HepG2 (cell line): ENCODE data around the gene TMEM220. TPM values are rescaled to one million over a fixed set of nuclear protein-coding genes. Genes with fewer than 3 reads are reported as not detected.

Experiments used
- ERF ChIP-seq: IDR thresholded peaks from 2 replicates; pipeline ENCODE4 v1.6.1; 2018; ENCODE audit warnings: missing biosample characterization, missing genetic modification reagents
- FOXA1 ChIP-seq, 2 experiments: fragments of 450-650 bp in 1 of 2; sonication (generic) in 1 of 2; formaldehyde crosslinking in 1 of 2; IDR thresholded peaks; 2 replicates each; pipeline versions ENCODE4 v1.4.0 to v1.6.1; 2016 to 2020; ENCODE audit warnings: missing genetic modification reagents in 1 of 2
- JUNB ChIP-seq: sonication (generic); formaldehyde crosslinking; IDR thresholded peaks from 2 replicates; pipeline ENCODE4 v1.8.0; 2022; ENCODE audit warnings: missing genetic modification reagents, mild to moderate bottlenecking, borderline replicate concordance
- MED8 ChIP-seq: sonication (generic); formaldehyde crosslinking; IDR thresholded peaks from 2 replicates; pipeline ENCODE4 v1.8.1; 2023; ENCODE audit warnings: mild to moderate bottlenecking, missing genetic modification reagents; ENCODE audit not compliant: insufficient replicate concordance
- MEIS2 ChIP-seq: sonication (generic); formaldehyde crosslinking; IDR thresholded peaks from 2 replicates; pipeline ENCODE4 v1.9.0; 2021; ENCODE audit warnings: mild to moderate bottlenecking, missing genetic modification reagents
- MTF2 ChIP-seq: sonication (generic); formaldehyde crosslinking; IDR thresholded peaks from 2 replicates; pipeline ENCODE4 v1.5.0; 2020; ENCODE audit warnings: missing genetic modification reagents, borderline replicate concordance
- RFX1 ChIP-seq: fragments of 450-650 bp; IDR thresholded peaks from 2 replicates; pipeline ENCODE4 v1.6.1; 2017
- ZNF136 ChIP-seq: sonication (generic); formaldehyde crosslinking; IDR thresholded peaks from 2 replicates; pipeline ENCODE4 v1.8.1; 2022; ENCODE audit warnings: low read depth, mild to moderate bottlenecking, moderate library complexity, missing genetic modification reagents
- ZNF274 ChIP-seq: sonication (generic); formaldehyde crosslinking; IDR thresholded peaks from 2 replicates; pipeline ENCODE4 v1.5.1; 2020; ENCODE audit warnings: mild to moderate bottlenecking, missing genetic modification reagents
- ZNF44 ChIP-seq: sonication (generic); formaldehyde crosslinking; IDR thresholded peaks from 2 replicates; pipeline ENCODE4 v1.5.1; 2020; ENCODE audit warnings: mild to moderate bottlenecking, missing genetic modification reagents
- ZNF766 ChIP-seq: sonication (generic); formaldehyde crosslinking; IDR thresholded peaks from 2 replicates; pipeline ENCODE4 v1.5.0; 2020; ENCODE audit warnings: missing genetic modification reagents, borderline replicate concordance
- ZSCAN20 ChIP-seq: sonication (generic); formaldehyde crosslinking; IDR thresholded peaks from 2 replicates; pipeline ENCODE4 v1.4.0; 2020; ENCODE audit warnings: missing genetic modification reagents, mild to moderate bottlenecking, borderline replicate concordance
- polyA plus RNA-seq, 8 experiments: library from polyadenylated mRNA; depleted of rRNA in 3 of 8; stranded (reverse) in 7 of 8; unstranded in 1 of 8; fragments of >200 nt; fragmentation: Illumina TruSeq in 4 of 8; extraction: Trizol in 4 of 8; gene quantifications; 2 replicates each; pipeline versions ENCODE4 v1.2.1 to v1.2.3, GENCODE V29; 2011 to 2016; ENCODE audit warnings: low read depth in 4 of 8, missing spikeins in 1 of 8, mixed read lengths in 1 of 8; ENCODE audit not compliant: insufficient read depth in 1 of 8
- total RNA-seq, 5 experiments: library from RNA; depleted of rRNA; stranded (reverse); fragments of >200 nt; fragmentation: Illumina TruSeq; extraction: Trizol; gene quantifications; 2 replicates each; pipeline ENCODE4 v1.2.3, GENCODE V29; 2016; ENCODE audit warnings: low read depth in 1 of 5
- TF ChIP-seq, protein P1 (sequence below): sonication (generic); formaldehyde crosslinking; IDR thresholded peaks from 2 replicates; pipeline ENCODE4 v1.8.1; 2022; ENCODE audit warnings: low read depth, mild to moderate bottlenecking, missing genetic modification reagents
- TF ChIP-seq, protein P2 (sequence below): conservative IDR thresholded peaks from 2 replicates; pipeline ENCODE4 v1.6.1; 2018; ENCODE audit warnings: missing genetic modification reagents
- TF ChIP-seq, protein P3 (sequence below): sonication (generic); formaldehyde crosslinking; IDR thresholded peaks from 2 replicates; pipeline ENCODE4 v1.5.0; 2020; ENCODE audit warnings: missing genetic modification reagents
- TF ChIP-seq, protein P4 (sequence below), 2 experiments: sonication (generic) in 1 of 2; formaldehyde crosslinking in 1 of 2; IDR thresholded peaks; 2 replicates each; pipeline versions ENCODE4 v1.4.0 to v1.6.1; 2016 to 2020; ENCODE audit warnings: borderline replicate concordance in 1 of 2, low read depth in 1 of 2, mild to moderate bottlenecking in 1 of 2, missing genetic modification reagents in 1 of 2

Gene TMEM220
- total and polyA plus RNA-seq, 2 of the 13 experiments (the other 11 are each of a cell fraction or from before 2014, with no cell fraction given), result 1.3 to 2.2 TPM

DNA sequence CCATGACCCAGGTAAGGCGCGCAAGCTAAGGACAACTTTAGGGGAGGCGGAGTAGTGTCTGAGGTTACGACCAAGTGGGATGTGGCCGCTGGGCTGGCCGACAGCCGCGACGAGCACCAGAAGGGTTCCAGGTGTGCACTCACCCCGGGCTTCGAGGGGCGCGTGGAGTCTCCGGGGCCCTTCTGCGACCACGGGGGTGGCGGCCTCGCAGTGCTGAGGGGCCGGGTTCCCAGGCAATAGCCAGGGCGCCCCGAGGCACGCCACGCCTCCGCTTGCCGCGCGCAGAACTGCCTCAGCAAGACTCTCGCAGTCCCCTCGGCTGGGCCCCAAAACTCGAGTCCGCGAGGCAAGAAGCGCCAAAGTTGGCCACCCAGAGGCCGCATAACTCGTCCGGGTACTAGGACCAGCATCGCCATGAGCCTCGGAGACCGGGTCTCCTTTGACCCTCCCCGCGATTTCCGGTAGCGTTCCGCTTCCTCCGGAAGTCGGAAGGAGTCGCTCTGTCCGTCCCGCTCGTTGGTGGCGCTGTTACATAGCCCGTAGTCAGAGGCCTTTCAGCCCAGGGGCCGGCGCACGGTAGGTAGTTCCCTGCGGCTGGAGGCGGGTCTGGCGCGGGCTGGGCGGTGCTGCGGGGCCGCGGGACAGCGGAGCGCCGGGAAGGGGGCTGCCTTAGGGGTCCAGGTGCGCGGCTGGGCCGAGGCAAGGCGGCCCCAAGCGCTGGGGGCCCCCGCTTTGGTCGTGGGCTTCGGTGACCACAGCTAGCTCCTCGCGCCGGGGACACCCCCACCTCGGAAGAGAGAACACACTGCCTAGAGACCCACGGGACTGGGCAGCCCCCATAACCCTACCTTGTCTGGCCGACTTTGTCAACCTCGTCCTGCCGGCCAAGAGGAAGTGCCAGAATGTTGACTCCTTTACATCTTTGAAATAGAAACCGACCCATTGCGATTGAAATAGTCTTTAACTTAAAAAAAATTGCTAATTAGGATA lies 32.4 kb downstream of the TMEM220 start, which contains the start of the genes ADPRM and SCO1 (continued):
- no peak for TF ChIP-seq FOXA1 (IDR thresholded peaks at IDR 0.05)
- peak; percentile 63 for TF ChIP-seq FOXA1 (CRISPR knock-in tag; IDR thresholded peaks at IDR 0.05)
- no peak for TF ChIP-seq ZNF44 (CRISPR knock-in tag)
- TF ChIP-seq, protein P1, sequence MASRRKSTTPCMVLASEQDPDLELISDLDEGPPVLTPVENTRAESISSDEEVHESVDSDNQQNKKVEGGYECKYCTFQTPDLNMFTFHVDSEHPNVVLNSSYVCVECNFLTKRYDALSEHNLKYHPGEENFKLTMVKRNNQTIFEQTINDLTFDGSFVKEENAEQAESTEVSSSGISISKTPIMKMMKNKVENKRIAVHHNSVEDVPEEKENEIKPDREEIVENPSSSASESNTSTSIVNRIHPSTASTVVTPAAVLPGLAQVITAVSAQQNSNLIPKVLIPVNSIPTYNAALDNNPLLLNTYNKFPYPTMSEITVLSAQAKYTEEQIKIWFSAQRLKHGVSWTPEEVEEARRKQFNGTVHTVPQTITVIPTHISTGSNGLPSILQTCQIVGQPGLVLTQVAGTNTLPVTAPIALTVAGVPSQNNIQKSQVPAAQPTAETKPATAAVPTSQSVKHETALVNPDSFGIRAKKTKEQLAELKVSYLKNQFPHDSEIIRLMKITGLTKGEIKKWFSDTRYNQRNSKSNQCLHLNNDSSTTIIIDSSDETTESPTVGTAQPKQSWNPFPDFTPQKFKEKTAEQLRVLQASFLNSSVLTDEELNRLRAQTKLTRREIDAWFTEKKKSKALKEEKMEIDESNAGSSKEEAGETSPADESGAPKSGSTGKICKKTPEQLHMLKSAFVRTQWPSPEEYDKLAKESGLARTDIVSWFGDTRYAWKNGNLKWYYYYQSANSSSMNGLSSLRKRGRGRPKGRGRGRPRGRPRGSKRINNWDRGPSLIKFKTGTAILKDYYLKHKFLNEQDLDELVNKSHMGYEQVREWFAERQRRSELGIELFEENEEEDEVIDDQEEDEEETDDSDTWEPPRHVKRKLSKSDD, result no peak
- no peak for TF ChIP-seq RFX1
- TF ChIP-seq, protein P2, sequence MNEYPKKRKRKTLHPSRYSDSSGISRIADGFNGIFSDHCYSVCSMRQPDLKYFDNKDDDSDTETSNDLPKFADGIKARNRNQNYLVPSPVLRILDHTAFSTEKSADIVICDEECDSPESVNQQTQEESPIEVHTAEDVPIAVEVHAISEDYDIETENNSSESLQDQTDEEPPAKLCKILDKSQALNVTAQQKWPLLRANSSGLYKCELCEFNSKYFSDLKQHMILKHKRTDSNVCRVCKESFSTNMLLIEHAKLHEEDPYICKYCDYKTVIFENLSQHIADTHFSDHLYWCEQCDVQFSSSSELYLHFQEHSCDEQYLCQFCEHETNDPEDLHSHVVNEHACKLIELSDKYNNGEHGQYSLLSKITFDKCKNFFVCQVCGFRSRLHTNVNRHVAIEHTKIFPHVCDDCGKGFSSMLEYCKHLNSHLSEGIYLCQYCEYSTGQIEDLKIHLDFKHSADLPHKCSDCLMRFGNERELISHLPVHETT (CRISPR knock-in tag), result peak; percentile 95
- 0 out of 2 replicates have a peak, but pooled peaks have one; percentile 69 for TF ChIP-seq MEIS2 (CRISPR knock-in tag)
- TF ChIP-seq, protein P3, sequence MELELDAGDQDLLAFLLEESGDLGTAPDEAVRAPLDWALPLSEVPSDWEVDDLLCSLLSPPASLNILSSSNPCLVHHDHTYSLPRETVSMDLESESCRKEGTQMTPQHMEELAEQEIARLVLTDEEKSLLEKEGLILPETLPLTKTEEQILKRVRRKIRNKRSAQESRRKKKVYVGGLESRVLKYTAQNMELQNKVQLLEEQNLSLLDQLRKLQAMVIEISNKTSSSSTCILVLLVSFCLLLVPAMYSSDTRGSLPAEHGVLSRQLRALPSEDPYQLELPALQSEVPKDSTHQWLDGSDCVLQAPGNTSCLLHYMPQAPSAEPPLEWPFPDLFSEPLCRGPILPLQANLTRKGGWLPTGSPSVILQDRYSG (CRISPR knock-in tag), result peak; percentile 76
- TF ChIP-seq ZSCAN20 (CRISPR knock-in tag), result 0 out of 2 replicates have a peak, but pooled peaks have one; percentile 28
- no peak for TF ChIP-seq MED8 (CRISPR knock-in tag)
- no peak for TF ChIP-seq JUNB (CRISPR knock-in tag)
- TF ChIP-seq ERF (CRISPR knock-in tag), result peak; percentile 81
- TF ChIP-seq ZNF274 (CRISPR knock-in tag), result peak; percentile 82; the same call in 1 of the 2 replicates
- TF ChIP-seq, protein P4, sequence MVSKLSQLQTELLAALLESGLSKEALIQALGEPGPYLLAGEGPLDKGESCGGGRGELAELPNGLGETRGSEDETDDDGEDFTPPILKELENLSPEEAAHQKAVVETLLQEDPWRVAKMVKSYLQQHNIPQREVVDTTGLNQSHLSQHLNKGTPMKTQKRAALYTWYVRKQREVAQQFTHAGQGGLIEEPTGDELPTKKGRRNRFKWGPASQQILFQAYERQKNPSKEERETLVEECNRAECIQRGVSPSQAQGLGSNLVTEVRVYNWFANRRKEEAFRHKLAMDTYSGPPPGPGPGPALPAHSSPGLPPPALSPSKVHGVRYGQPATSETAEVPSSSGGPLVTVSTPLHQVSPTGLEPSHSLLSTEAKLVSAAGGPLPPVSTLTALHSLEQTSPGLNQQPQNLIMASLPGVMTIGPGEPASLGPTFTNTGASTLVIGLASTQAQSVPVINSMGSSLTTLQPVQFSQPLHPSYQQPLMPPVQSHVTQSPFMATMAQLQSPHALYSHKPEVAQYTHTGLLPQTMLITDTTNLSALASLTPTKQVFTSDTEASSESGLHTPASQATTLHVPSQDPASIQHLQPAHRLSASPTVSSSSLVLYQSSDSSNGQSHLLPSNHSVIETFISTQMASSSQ (IDR thresholded peaks at IDR 0.05; ENCODE audit: low read depth), result no peak
- TF ChIP-seq, protein P4 (CRISPR knock-in tag; IDR thresholded peaks at IDR 0.05; ENCODE audit: borderline replicate concordance), result no peak; the same call in 1 of the 2 replicates
- TF ChIP-seq MTF2 (CRISPR knock-in tag), result no peak
- TF ChIP-seq ZNF766, result peak; percentile 69; the same call in 1 of the 2 replicates
- no peak for TF ChIP-seq ZNF136 (CRISPR knock-in tag)
